ENCODE measurements around the gene HMX1. TPM values are rescaled to one million over a fixed set of nuclear protein-coding genes. Genes with fewer than 3 reads are reported as not detected.

The HMX1 gene
- total and polyA plus RNA-seq, 3 experiments from 2014 or later, result not detected

GRCh38 chr4:8860096-8860891, 11.3 kb downstream of the HMX1 start:
- Histone ChIP-seq H3K9me3 (ENCODE audit: low read length) (no peaks in the 10 kb centered on the region), H3K4me1 (ENCODE audit: insufficient read depth, low read length) (no peaks in the 10 kb centered on the region), H3K4me3 (ENCODE audit: low read length) (no peak overlapping the region), H3K27ac (ENCODE audit: low read depth, low read length) (no peak overlapping the region), H3K27me3 (ENCODE audit: insufficient read depth, low read length, poor library complexity, severe bottlenecking) (peaks cover 12% of the 10 kb centered on the region), H3K36me3 (ENCODE audit: insufficient read depth, low read length) (no peaks in the 10 kb centered on the region)
- no peaks in the 10 kb centered on the region for H3K36me3 Mint-ChIP-seq
- H3K27me3 Mint-ChIP-seq, result peaks cover 41 to 50% of the 10 kb centered on the region in 2 donors
- peaks cover 4 to 15% (median 8%) of the 10 kb centered on the region in 3 donors for H3K4me1 Mint-ChIP-seq
- peak overlapping the region in 1 of 7 donors; percentile 19 for H3K4me3 Mint-ChIP-seq
- CTCF ChIA-PET, result no interaction called here
- H3K9me3 Mint-ChIP-seq, result peaks cover 0 to 2% (median 0%) of the 10 kb centered on the region in 5 donors
- no peak for DNase-seq
- POLR2A ChIA-PET, result no interaction called here
- no peak overlapping the region for H3K27ac Mint-ChIP-seq

GRCh38 chr4:8859550-8860095, 12.0 kb downstream of the HMX1 start:
- no peaks in the 10 kb centered on the region for H3K4me1 ChIP-seq (ENCODE audit: insufficient read depth, low read length)
- Mint-ChIP-seq H3K36me3 (no peaks in the 10 kb centered on the region), H3K9me3 (peaks cover 0 to 2% (median 0%) of the 10 kb centered on the region in 5 donors), H3K4me1 (peaks cover 4 to 15% (median 8%) of the 10 kb centered on the region in 3 donors), H3K27me3 (peaks cover 46 to 52% of the 10 kb centered on the region in 2 donors), H3K27ac (no peak overlapping the region), H3K4me3 (no peak overlapping the region)
- H3K27me3 ChIP-seq (ENCODE audit: insufficient read depth, low read length, poor library complexity, severe bottlenecking), result peaks cover 19% of the 10 kb centered on the region
- DNase-seq, result no peak
- no peak overlapping the region for H3K4me3 ChIP-seq (ENCODE audit: low read length)
- CTCF ChIA-PET, result no interaction called here
- H3K36me3 ChIP-seq (ENCODE audit: insufficient read depth, low read length), result no peaks in the 10 kb centered on the region
- POLR2A ChIA-PET, result no interaction called here
- H3K27ac ChIP-seq (ENCODE audit: low read depth, low read length), result no peak overlapping the region
- H3K9me3 ChIP-seq (ENCODE audit: low read length), result no peaks in the 10 kb centered on the region

GRCh38 chr4:8858701-8859210, 12.9 kb downstream of the HMX1 start:
- H3K4me3 ChIP-seq (ENCODE audit: low read length), result no peak overlapping the region
- Mint-ChIP-seq H3K4me3 (no peak overlapping the region), H3K4me1 (peaks cover 4 to 15% (median 8%) of the 10 kb centered on the region in 3 donors), H3K9me3 (peaks cover 0 to 4% (median 0%) of the 10 kb centered on the region in 5 donors), H3K27ac (no peak overlapping the region), H3K27me3 (peaks cover 48 to 49% of the 10 kb centered on the region in 2 donors), H3K36me3 (no peaks in the 10 kb centered on the region)
- H3K36me3 ChIP-seq (ENCODE audit: insufficient read depth, low read length), result no peaks in the 10 kb centered on the region
- CTCF ChIA-PET, result no interaction called here
- POLR2A ChIA-PET, result no interaction called here
- no peaks in the 10 kb centered on the region for H3K4me1 ChIP-seq (ENCODE audit: insufficient read depth, low read length)
- peaks cover 25% of the 10 kb centered on the region for H3K27me3 ChIP-seq (ENCODE audit: insufficient read depth, low read length, poor library complexity, severe bottlenecking)
- H3K9me3 ChIP-seq (ENCODE audit: low read length), result no peaks in the 10 kb centered on the region
- no peak overlapping the region for H3K27ac ChIP-seq (ENCODE audit: low read depth, low read length)
- no peak for DNase-seq

- peaks cover 4 to 15% (median 8%) of the 10 kb centered on the region in 3 donors for H3K4me1 Mint-ChIP-seq
- no peaks in the 10 kb centered on the region for H3K36me3 Mint-ChIP-seq
- ChIA-PET CTCF (no interaction called here), POLR2A (no interaction called here)
- peaks cover 25% of the 10 kb centered on the region for H3K27me3 ChIP-seq (ENCODE audit: insufficient read depth, low read length, poor library complexity, severe bottlenecking)
- peaks cover 47 to 52% of the 10 kb centered on the region in 2 donors for H3K27me3 Mint-ChIP-seq
- no peak for DNase-seq
- H3K4me3 Mint-ChIP-seq, result peak overlapping the region in 1 of 7 donors; percentile 49
- no peaks in the 10 kb centered on the region for H3K9me3 ChIP-seq (ENCODE audit: low read length)
- peaks cover 0 to 4% (median 2%) of the 10 kb centered on the region in 5 donors for H3K9me3 Mint-ChIP-seq
- H3K4me3 ChIP-seq (ENCODE audit: low read length), result no peak overlapping the region
- H3K36me3 ChIP-seq (ENCODE audit: insufficient read depth, low read length), result no peaks in the 10 kb centered on the region
- H3K27ac Mint-ChIP-seq, result no peak overlapping the region
- no peak overlapping the region for H3K27ac ChIP-seq (ENCODE audit: low read depth, low read length)
- no peaks in the 10 kb centered on the region for H3K4me1 ChIP-seq (ENCODE audit: insufficient read depth, low read length)
These were observed 13.6 kb downstream of the HMX1 start for GRCh38 chr4:8857766-8858700.

- no peak for DNase-seq
- peak overlapping the region in 3 of 7 donors; percentile 29 to 83 (median 38) for H3K4me3 Mint-ChIP-seq
These were observed 14.6 kb downstream of the HMX1 start for GRCh38 chr4:8856835-8857621.

GRCh38 chr4:8855818-8856245, 15.8 kb downstream of the HMX1 start:
- Histone ChIP-seq H3K9me3 (ENCODE audit: low read length) (no peaks in the 10 kb centered on the region), H3K27ac (ENCODE audit: low read depth, low read length) (no peak overlapping the region), H3K27me3 (ENCODE audit: insufficient read depth, low read length, poor library complexity, severe bottlenecking) (peaks cover 25% of the 10 kb centered on the region), H3K4me3 (ENCODE audit: low read length) (no peak overlapping the region), H3K4me1 (ENCODE audit: insufficient read depth, low read length) (no peaks in the 10 kb centered on the region), H3K36me3 (ENCODE audit: insufficient read depth, low read length) (no peaks in the 10 kb centered on the region)
- ChIA-PET CTCF (no interaction called here), POLR2A (no interaction called here)
- H3K4me3 Mint-ChIP-seq, result peak overlapping the region in 5 of 7 donors; percentile 2 to 61 (median 22)
- H3K9me3 Mint-ChIP-seq, result peaks cover 0 to 6% (median 4%) of the 10 kb centered on the region in 5 donors
- peaks cover 38 to 50% of the 10 kb centered on the region in 2 donors for H3K27me3 Mint-ChIP-seq
- no peak for DNase-seq
- H3K4me1 Mint-ChIP-seq, result peaks cover 4 to 15% (median 8%) of the 10 kb centered on the region in 3 donors
- H3K27ac Mint-ChIP-seq, result no peak overlapping the region
- H3K36me3 Mint-ChIP-seq, result no peaks in the 10 kb centered on the region

More at GRCh38 chr4:8856835-8857621, 14.6 kb downstream of the HMX1 start:
- Mint-ChIP-seq H3K4me1 (peaks cover 4 to 15% (median 8%) of the 10 kb centered on the region in 3 donors), H3K9me3 (peaks cover 0 to 5% (median 4%) of the 10 kb centered on the region in 5 donors), H3K27me3 (peaks cover 40 to 50% of the 10 kb centered on the region in 2 donors), H3K36me3 (no peaks in the 10 kb centered on the region), H3K27ac (no peak overlapping the region)
- H3K36me3 ChIP-seq (ENCODE audit: insufficient read depth, low read length), result no peaks in the 10 kb centered on the region
- no peaks in the 10 kb centered on the region for H3K9me3 ChIP-seq (ENCODE audit: low read length)
- H3K27me3 ChIP-seq (ENCODE audit: insufficient read depth, low read length, poor library complexity, severe bottlenecking), result peaks cover 25% of the 10 kb centered on the region
- no peaks in the 10 kb centered on the region for H3K4me1 ChIP-seq (ENCODE audit: insufficient read depth, low read length)
- CTCF ChIA-PET, result no interaction called here
- POLR2A ChIA-PET, result no interaction called here
- no peak overlapping the region for H3K4me3 ChIP-seq (ENCODE audit: low read length)
- no peak overlapping the region for H3K27ac ChIP-seq (ENCODE audit: low read depth, low read length)

- Mint-ChIP-seq H3K27ac (no peak overlapping the region), H3K4me3 (no peak overlapping the region), H3K27me3 (peaks cover 35 to 46% of the 10 kb centered on the region in 2 donors), H3K4me1 (peaks cover 4 to 15% (median 8%) of the 10 kb centered on the region in 3 donors), H3K9me3 (peaks cover 0 to 7% (median 4%) of the 10 kb centered on the region in 5 donors), H3K36me3 (no peaks in the 10 kb centered on the region)
- Histone ChIP-seq H3K9me3 (ENCODE audit: low read length) (no peaks in the 10 kb centered on the region), H3K4me1 (ENCODE audit: insufficient read depth, low read length) (no peaks in the 10 kb centered on the region), H3K4me3 (ENCODE audit: low read length) (no peak overlapping the region), H3K27me3 (ENCODE audit: insufficient read depth, low read length, poor library complexity, severe bottlenecking) (peaks cover 25% of the 10 kb centered on the region), H3K36me3 (ENCODE audit: insufficient read depth, low read length) (no peaks in the 10 kb centered on the region), H3K27ac (ENCODE audit: low read depth, low read length) (no peak overlapping the region)
- POLR2A ChIA-PET, result no interaction called here
- CTCF ChIA-PET, result no interaction called here
- DNase-seq, result no peak
These were observed 16.7 kb downstream of the HMX1 start for GRCh38 chr4:8854931-8855330.

Data from CD8-positive, alpha-beta memory T cell (primary cell).